ENCODE data around the gene PRKN.

DNA sequence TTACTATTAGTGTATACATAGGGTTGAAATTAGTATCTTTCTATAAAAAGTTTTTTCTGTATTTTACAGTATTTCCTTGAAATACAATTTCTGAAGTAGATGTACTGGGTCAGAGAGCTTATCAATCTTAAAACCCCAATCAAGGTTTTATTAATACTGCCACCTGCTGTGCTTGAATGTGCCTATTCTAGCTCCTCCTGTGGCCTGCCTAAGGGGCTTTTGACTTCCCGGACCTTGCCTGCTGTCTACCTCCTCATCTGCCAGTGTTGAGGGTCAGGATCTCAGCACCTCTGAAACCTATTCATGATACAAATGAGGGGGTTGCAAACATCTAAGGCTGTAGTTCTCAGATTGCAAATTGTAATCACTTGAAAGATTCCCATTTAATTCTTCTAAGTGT, 9.4 kb upstream of the PRKN start:
- TF ChIP-seq, protein P1, sequence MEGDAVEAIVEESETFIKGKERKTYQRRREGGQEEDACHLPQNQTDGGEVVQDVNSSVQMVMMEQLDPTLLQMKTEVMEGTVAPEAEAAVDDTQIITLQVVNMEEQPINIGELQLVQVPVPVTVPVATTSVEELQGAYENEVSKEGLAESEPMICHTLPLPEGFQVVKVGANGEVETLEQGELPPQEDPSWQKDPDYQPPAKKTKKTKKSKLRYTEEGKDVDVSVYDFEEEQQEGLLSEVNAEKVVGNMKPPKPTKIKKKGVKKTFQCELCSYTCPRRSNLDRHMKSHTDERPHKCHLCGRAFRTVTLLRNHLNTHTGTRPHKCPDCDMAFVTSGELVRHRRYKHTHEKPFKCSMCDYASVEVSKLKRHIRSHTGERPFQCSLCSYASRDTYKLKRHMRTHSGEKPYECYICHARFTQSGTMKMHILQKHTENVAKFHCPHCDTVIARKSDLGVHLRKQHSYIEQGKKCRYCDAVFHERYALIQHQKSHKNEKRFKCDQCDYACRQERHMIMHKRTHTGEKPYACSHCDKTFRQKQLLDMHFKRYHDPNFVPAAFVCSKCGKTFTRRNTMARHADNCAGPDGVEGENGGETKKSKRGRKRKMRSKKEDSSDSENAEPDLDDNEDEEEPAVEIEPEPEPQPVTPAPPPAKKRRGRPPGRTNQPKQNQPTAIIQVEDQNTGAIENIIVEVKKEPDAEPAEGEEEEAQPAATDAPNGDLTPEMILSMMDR (IDR thresholded peaks at IDR 0.05): peak; percentile 16
- TF ChIP-seq ZFX (IDR thresholded peaks at IDR 0.05; ENCODE audit: borderline replicate concordance): no peak

Data from 22Rv1 (cell line).